BE2C (cell line): ENCODE data around the gene METTL8.

Experiments
- DNase-seq: peaks from one replicate; pipeline ENCODE4 v3.0.0-alpha.2; 2020
- H3K27me3 ChIP-seq: fragments of 250-450 bp; sonication (Bioruptor Pico); 2 replicates; pipeline ENCODE4 v1.5.1; 2020; ENCODE audit warnings: mild to moderate bottlenecking
- H3K36me3 ChIP-seq: fragments of 250-450 bp; sonication (Bioruptor Pico); 2 replicates; pipeline ENCODE4 v1.5.1; 2020; ENCODE audit warnings: mild to moderate bottlenecking
- H3K4me1 ChIP-seq: fragments of 250-450 bp; sonication (Bioruptor Pico); 2 replicates; pipeline ENCODE4 v1.5.1; 2020
- H3K4me3 ChIP-seq: 2 replicates; pipeline ENCODE4 v1.5.1; 2011; ENCODE audit warnings: low read depth, low read length
- H3K9me3 ChIP-seq: fragments of 250-450 bp; sonication (Bioruptor Pico); 2 replicates; pipeline ENCODE4 v1.5.1; 2020
- CTCF ChIP-seq: IDR thresholded peaks from 2 replicates; pipeline ENCODE4 v1.5.1; 2012; ENCODE audit warnings: mild to moderate bottlenecking, low read depth, low read length

METTL8 gene

DNA sequence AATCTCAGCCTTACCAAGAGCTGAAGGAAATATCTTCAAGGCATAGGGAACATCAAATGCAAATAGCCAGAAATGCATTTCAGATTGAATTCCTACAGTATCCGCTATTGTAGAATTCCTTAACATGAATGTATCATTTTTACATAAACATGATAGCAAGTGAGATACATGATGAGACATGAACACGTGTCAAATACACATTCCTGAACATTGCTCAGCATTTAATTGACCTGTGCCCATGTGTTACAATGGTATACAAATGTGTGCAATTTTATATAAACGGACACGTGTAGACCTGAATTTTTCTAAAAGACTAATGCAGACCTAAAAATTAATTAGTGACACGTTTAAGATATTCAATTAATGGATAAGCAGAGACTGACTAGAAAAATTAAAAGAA lies 140.1 kb downstream of the METTL8 start:
- no peak for DNase-seq
- H3K4me3 ChIP-seq = no peak overlapping the region
- no peak for TF ChIP-seq CTCF
- no peaks in the 10 kb centered on the region for H3K36me3 ChIP-seq
- H3K4me1 ChIP-seq = no peaks in the 10 kb centered on the region
- no peaks in the 10 kb centered on the region for H3K27me3 ChIP-seq
- H3K9me3 ChIP-seq = no peaks in the 10 kb centered on the region

- no peaks in the 10 kb centered on the region for H3K36me3 ChIP-seq
- no peaks in the 10 kb centered on the region for H3K9me3 ChIP-seq
- H3K4me3 ChIP-seq = no peak overlapping the region
- no peaks in the 10 kb centered on the region for H3K4me1 ChIP-seq
- TF ChIP-seq CTCF = no peak
- no peaks in the 10 kb centered on the region for H3K27me3 ChIP-seq
- DNase-seq = no peak
Observed at GRCh38 chr2:171289991-171290390, 143.8 kb downstream of the METTL8 start.

GRCh38 chr2:171289316-171289715 lies 144.5 kb downstream of the METTL8 start:
- DNase-seq = no peak
- Histone ChIP-seq H3K9me3 (no peaks in the 10 kb centered on the region), H3K4me1 (no peaks in the 10 kb centered on the region), H3K27me3 (no peaks in the 10 kb centered on the region), H3K36me3 (no peaks in the 10 kb centered on the region), H3K4me3 (no peak overlapping the region)
- no peak for TF ChIP-seq CTCF

- no peak for DNase-seq
- Histone ChIP-seq H3K4me3 (no peak overlapping the region), H3K27me3 (no peaks in the 10 kb centered on the region), H3K9me3 (no peaks in the 10 kb centered on the region), H3K4me1 (no peaks in the 10 kb centered on the region), H3K36me3 (no peaks in the 10 kb centered on the region)
- no peak for TF ChIP-seq CTCF
Observed at GRCh38 chr2:171287611-171288010, 146.2 kb downstream of the METTL8 start.

- Histone ChIP-seq H3K27me3 (no peaks in the 10 kb centered on the region), H3K4me3 (no peak overlapping the region), H3K9me3 (no peaks in the 10 kb centered on the region), H3K4me1 (no peaks in the 10 kb centered on the region), H3K36me3 (no peaks in the 10 kb centered on the region)
- no peak for TF ChIP-seq CTCF
- DNase-seq = no peak
Observed at GRCh38 chr2:171287036-171287571, 146.7 kb downstream of the METTL8 start.

GRCh38 chr2:171281110-171281509 lies 152.7 kb downstream of the METTL8 start:
- H3K4me1 ChIP-seq = no peaks in the 10 kb centered on the region
- DNase-seq = no peak
- no peak for TF ChIP-seq CTCF
- no peak overlapping the region for H3K4me3 ChIP-seq
- no peaks in the 10 kb centered on the region for H3K27me3 ChIP-seq
- no peaks in the 10 kb centered on the region for H3K9me3 ChIP-seq
- no peaks in the 10 kb centered on the region for H3K36me3 ChIP-seq
